Stimulated activated effector memory CD8-positive, alpha-beta T cell treated with anti-CD3 and anti-CD28 coated beads, Interleukin-12 subunit alpha, Interleukin-12 subunit beta, amount 100 ng/mL, for 72 hours (primary cell): ENCODE results near the gene SYNPO2.
A peak's percentile ranks its signal among the peaks of the same experiment; 100 is the strongest.
"Not testable (repeated sequence)": the region's sequence is repeated elsewhere in the genome, so short reads cannot be mapped to it uniquely, and the experiment has no call there.

ENCODE experiments used
- ATAC-seq: fragments of 150-1000 bp; cut with Tn5 transposase; 2 replicates; pipeline ENCODE4 v1.10.0; 2021
- DNase-seq, 2 donors: peaks; one replicate each; pipeline ENCODE4 v3.0.0; 2021 to 2022; ENCODE audit warnings: low spot score in 2 of 2
- H3K27ac Mint-ChIP-seq: one replicate; pipeline ENCODE4 v1.8.0; 2022; ENCODE audit warnings: mild to moderate bottlenecking, mixed read lengths
- H3K36me3 Mint-ChIP-seq: one replicate; pipeline ENCODE4 v1.8.0; 2022; ENCODE audit warnings: mild to moderate bottlenecking, mixed read lengths
- H3K4me1 Mint-ChIP-seq: one replicate; pipeline ENCODE4 v1.8.0; 2022; ENCODE audit warnings: mixed read lengths
- H3K4me3 Mint-ChIP-seq: one replicate; pipeline ENCODE4 v1.8.0; 2022; ENCODE audit warnings: mild to moderate bottlenecking, mixed read lengths
- H3K9me3 Mint-ChIP-seq: one replicate; pipeline ENCODE4 v1.8.0; 2022; ENCODE audit warnings: mixed read lengths

SYNPO2 gene

GRCh38 chr4:118988635-118988972 is 100.0 kb downstream of the SYNPO2 start:
- DNase-seq (no peak), ATAC-seq (no peak)
- H3K4me3 Mint-ChIP-seq, result no peak overlapping the region
- H3K4me1 Mint-ChIP-seq, result no peaks in the 10 kb centered on the region
- H3K36me3 Mint-ChIP-seq, result no peaks in the 10 kb centered on the region
- H3K9me3 Mint-ChIP-seq, result no peaks in the 10 kb centered on the region
- no peak overlapping the region for H3K27ac Mint-ChIP-seq

GRCh38 chr4:118989098-118990080 is 100.7 kb downstream of the SYNPO2 start:
- no peak overlapping the region for H3K27ac Mint-ChIP-seq
- H3K4me3 Mint-ChIP-seq, result no peak overlapping the region
- no peaks in the 10 kb centered on the region for H3K9me3 Mint-ChIP-seq
- H3K36me3 Mint-ChIP-seq, result no peaks in the 10 kb centered on the region
- ATAC-seq, result peak; percentile 41
- H3K4me1 Mint-ChIP-seq, result no peaks in the 10 kb centered on the region
- no peak for DNase-seq

- H3K4me3 Mint-ChIP-seq, result no peak overlapping the region
- H3K27ac Mint-ChIP-seq, result no peak overlapping the region
- DNase-seq, result no peak
- H3K36me3 Mint-ChIP-seq, result no peaks in the 10 kb centered on the region
- ATAC-seq, result no peak
- H3K9me3 Mint-ChIP-seq, result no peaks in the 10 kb centered on the region
- H3K4me1 Mint-ChIP-seq, result no peaks in the 10 kb centered on the region
These were observed 103.0 kb downstream of the SYNPO2 start for GRCh38 chr4:118991686-118992085.

- H3K4me1 Mint-ChIP-seq, result no peaks in the 10 kb centered on the region
- no peak overlapping the region for H3K4me3 Mint-ChIP-seq
- H3K27ac Mint-ChIP-seq, result no peak overlapping the region
- H3K36me3 Mint-ChIP-seq, result no peaks in the 10 kb centered on the region
- DNase-seq (no peak), ATAC-seq (no peak)
- no peaks in the 10 kb centered on the region for H3K9me3 Mint-ChIP-seq
These were observed 103.5 kb downstream of the SYNPO2 start for GRCh38 chr4:118992149-118992548.

- ATAC-seq, result no peak
- Mint-ChIP-seq H3K4me3 (no peak overlapping the region), H3K4me1 (no peaks in the 10 kb centered on the region), H3K27ac (no peak overlapping the region), H3K9me3 (no peaks in the 10 kb centered on the region), H3K36me3 (no peaks in the 10 kb centered on the region)
- no peak for DNase-seq
These were observed 104.7 kb downstream of the SYNPO2 start for GRCh38 chr4:118993333-118993732.

GRCh38 chr4:118994030-118994429 is 105.4 kb downstream of the SYNPO2 start:
- DNase-seq, result no peak
- Mint-ChIP-seq H3K36me3 (no peaks in the 10 kb centered on the region), H3K9me3 (no peaks in the 10 kb centered on the region), H3K4me1 (no peaks in the 10 kb centered on the region), H3K4me3 (no peak overlapping the region), H3K27ac (no peak overlapping the region)
- no peak for ATAC-seq

GRCh38 chr4:118995693-118996391 is 107.2 kb downstream of the SYNPO2 start:
- H3K36me3 Mint-ChIP-seq, result no peaks in the 10 kb centered on the region
- H3K4me1 Mint-ChIP-seq, result no peaks in the 10 kb centered on the region
- ATAC-seq (no peak), DNase-seq (no peak)
- H3K4me3 Mint-ChIP-seq, result no peak overlapping the region
- no peaks in the 10 kb centered on the region for H3K9me3 Mint-ChIP-seq
- no peak overlapping the region for H3K27ac Mint-ChIP-seq

- no peak for ATAC-seq
- H3K27ac Mint-ChIP-seq, result no peak overlapping the region
These were observed 108.9 kb downstream of the SYNPO2 start for GRCh38 chr4:118997601-118998000.

GRCh38 chr4:118999919-119000318 is 111.3 kb downstream of the SYNPO2 start:
- H3K4me3 Mint-ChIP-seq, result no peak overlapping the region
- H3K9me3 Mint-ChIP-seq, result no peaks in the 10 kb centered on the region
- DNase-seq (no peak), ATAC-seq (no peak)
- H3K27ac Mint-ChIP-seq, result no peak overlapping the region
- no peaks in the 10 kb centered on the region for H3K4me1 Mint-ChIP-seq
- H3K36me3 Mint-ChIP-seq, result no peaks in the 10 kb centered on the region

More at GRCh38 chr4:118997601-118998000, 108.9 kb downstream of the SYNPO2 start:
- DNase-seq, result no peak
- Mint-ChIP-seq H3K4me3 (no peak overlapping the region), H3K4me1 (no peaks in the 10 kb centered on the region), H3K9me3 (no peaks in the 10 kb centered on the region), H3K36me3 (no peaks in the 10 kb centered on the region)

- no peak overlapping the region for H3K4me3 Mint-ChIP-seq
These were observed 111.7 kb downstream of the SYNPO2 start for GRCh38 chr4:119000400-119000799.

GRCh38 chr4:119002476-119002875 is 113.8 kb downstream of the SYNPO2 start:
- Mint-ChIP-seq H3K4me1 (no peaks in the 10 kb centered on the region), H3K4me3 (no peak overlapping the region), H3K9me3 (no peaks in the 10 kb centered on the region), H3K36me3 (no peaks in the 10 kb centered on the region), H3K27ac (no peak overlapping the region)
- DNase-seq (no peak), ATAC-seq (no peak)

More at GRCh38 chr4:119000400-119000799, 111.7 kb downstream of the SYNPO2 start:
- H3K4me1 Mint-ChIP-seq, result no peaks in the 10 kb centered on the region
- H3K27ac Mint-ChIP-seq, result no peak overlapping the region
- DNase-seq (no peak), ATAC-seq (no peak)
- H3K9me3 Mint-ChIP-seq, result no peaks in the 10 kb centered on the region
- H3K36me3 Mint-ChIP-seq, result no peaks in the 10 kb centered on the region

- not testable (repeated sequence) for H3K36me3 Mint-ChIP-seq, DNase-seq, ATAC-seq, H3K9me3 Mint-ChIP-seq, H3K4me1 Mint-ChIP-seq, H3K27ac Mint-ChIP-seq, H3K4me3 Mint-ChIP-seq
These were observed 114.3 kb downstream of the SYNPO2 start for GRCh38 chr4:119003001-119003400.

- ATAC-seq, result no peak
- no peaks in the 10 kb centered on the region for H3K36me3 Mint-ChIP-seq
These were observed 117.3 kb downstream of the SYNPO2 start for GRCh38 chr4:119005928-119006460.

GRCh38 chr4:119008761-119009160 is 120.1 kb downstream of the SYNPO2 start:
- no peaks in the 10 kb centered on the region for H3K36me3 Mint-ChIP-seq
- no peak for DNase-seq
- ATAC-seq, result no peak
- H3K4me1 Mint-ChIP-seq, result no peaks in the 10 kb centered on the region
- no peaks in the 10 kb centered on the region for H3K9me3 Mint-ChIP-seq
- H3K4me3 Mint-ChIP-seq, result no peak overlapping the region
- H3K27ac Mint-ChIP-seq, result no peak overlapping the region

More at GRCh38 chr4:119005928-119006460, 117.3 kb downstream of the SYNPO2 start:
- Mint-ChIP-seq H3K4me1 (no peaks in the 10 kb centered on the region), H3K9me3 (no peaks in the 10 kb centered on the region), H3K27ac (no peak overlapping the region), H3K4me3 (no peak overlapping the region)
- no peak for DNase-seq

GRCh38 chr4:119010221-119010620 is 121.6 kb downstream of the SYNPO2 start:
- not testable (repeated sequence) for ATAC-seq, H3K4me3 Mint-ChIP-seq, H3K4me1 Mint-ChIP-seq, DNase-seq, H3K9me3 Mint-ChIP-seq, H3K36me3 Mint-ChIP-seq, H3K27ac Mint-ChIP-seq
